ENCODE results near the gene RNF32. TPM values are rescaled to one million over a fixed set of nuclear protein-coding genes. Genes with fewer than 3 reads are reported as not detected.

The RNF32 gene
- total and polyA plus RNA-seq, 2 of the 13 experiments (the other 11 are each of a cell fraction or from before 2014, with no cell fraction given) = not detected

GRCh38 chr7:156611014-156612010 lies 29.3 kb upstream of the RNF32 start (continued):
- 0 out of 2 replicates have a peak, but pooled peaks have one; percentile 6 for TF ChIP-seq GMEB1 (CRISPR knock-in tag; IDR thresholded peaks at IDR 0.05; ENCODE audit: borderline replicate concordance)
- 0 out of 2 replicates have a peak, but pooled peaks have one; percentile 20 for TF ChIP-seq CEBPG (CRISPR knock-in tag; IDR thresholded peaks at IDR 0.05)
- no peak for TF ChIP-seq SALL2 (CRISPR knock-in tag; IDR thresholded peaks at IDR 0.05)
- peak; percentile 32; the same call in 1 of the 2 replicates for TF ChIP-seq ZFX (CRISPR knock-in tag; IDR thresholded peaks at IDR 0.05; ENCODE audit: low read depth)
- TF ChIP-seq ZNF513 (CRISPR knock-in tag; conservative IDR thresholded peaks at IDR 0.05) = no peak
- TF ChIP-seq NR2F6 (IDR thresholded peaks at IDR 0.05) = no peak
- no peak for TF ChIP-seq NR2F6 (CRISPR knock-in tag; IDR thresholded peaks at IDR 0.05)
- 0 out of 2 replicates have a peak, but pooled peaks have one; percentile 53 for TF ChIP-seq MED1 (CRISPR knock-in tag; IDR thresholded peaks at IDR 0.05)
- no peak for TF ChIP-seq THAP11 (CRISPR knock-in tag; IDR thresholded peaks at IDR 0.05)
- 0 out of 2 replicates have a peak, but pooled peaks have one; percentile 19 for TF ChIP-seq ZNF746 (CRISPR knock-in tag; IDR thresholded peaks at IDR 0.05)
- peak; percentile 64 for TF ChIP-seq ZNF687 (CRISPR knock-in tag; IDR thresholded peaks at IDR 0.05)
- no peak for TF ChIP-seq ZNF276 (CRISPR knock-in tag; IDR thresholded peaks at IDR 0.05; ENCODE audit: low read depth)
- no peak for TF ChIP-seq ZNF367 (CRISPR knock-in tag; IDR thresholded peaks at IDR 0.05; ENCODE audit: borderline replicate concordance)
- peak; percentile 11; the same call in 1 of the 2 replicates for TF ChIP-seq BORCS8-MEF2B (CRISPR knock-in tag; IDR thresholded peaks at IDR 0.05)
- no peak for TF ChIP-seq MTERF4 (CRISPR knock-in tag; IDR thresholded peaks at IDR 0.05)
- TF ChIP-seq ZFP37 (CRISPR knock-in tag; IDR thresholded peaks at IDR 0.05; ENCODE audit: borderline replicate concordance) = no peak
- TF ChIP-seq RFXAP (CRISPR knock-in tag; IDR thresholded peaks at IDR 0.05; ENCODE audit: borderline replicate concordance) = no peak
- TF ChIP-seq ZNF816 (CRISPR knock-in tag; IDR thresholded peaks at IDR 0.05; ENCODE audit: borderline replicate concordance) = no peak

Measured in HepG2 (cell line).